ENCODE results near the gene BLVRB. TPM values are rescaled to one million over a fixed set of nuclear protein-coding genes. Genes with fewer than 3 reads are reported as not detected.

The BLVRB gene
- total and polyA plus RNA-seq, 2 of the 8 experiments (the other 6 are each of a cell fraction or from before 2014, with no cell fraction given): 28.7 to 182 TPM

DNA sequence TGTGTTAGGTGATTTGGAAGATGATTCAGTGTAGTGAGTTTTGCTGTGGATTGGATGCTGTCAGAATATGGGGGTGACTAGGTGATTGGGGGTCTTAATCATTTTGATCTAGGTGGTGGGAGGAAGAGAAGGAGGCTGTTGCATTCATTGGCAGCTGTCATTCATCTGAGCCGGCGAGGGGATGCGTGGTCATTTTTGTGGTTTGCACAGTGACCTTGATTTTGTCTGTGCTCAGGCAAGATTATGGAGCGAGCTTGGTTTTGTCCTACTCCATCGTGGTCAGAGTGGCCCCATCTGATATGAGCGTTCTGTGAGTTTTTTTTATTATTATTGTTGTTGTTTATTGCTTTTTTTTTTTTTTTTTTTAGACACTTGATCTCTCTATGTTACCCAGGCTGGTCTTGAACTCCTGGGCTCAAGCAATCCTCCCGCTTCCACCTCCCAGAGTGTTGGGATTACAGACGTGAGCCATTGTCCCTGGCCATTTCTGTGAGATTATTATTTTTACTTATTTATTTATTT is 43.3 kb upstream of the BLVRB start:
- Histone ChIP-seq H3K9ac (replicated peaks in 1 of 4; ENCODE audit: extremely low read depth in 1 of 4, low read depth in 3 of 4, low read length in 3 of 4) (no peak overlapping the region), H2BK20ac (ENCODE audit: low read length) (no peak overlapping the region), H2BK12ac (ENCODE audit: low read depth, low read length) (no peak overlapping the region), H3K4ac (replicated peaks; ENCODE audit: insufficient read length, low read depth, low read length) (no peak overlapping the region), H3K56ac (replicated peaks; ENCODE audit: insufficient read length, low read depth, low read length) (no peak overlapping the region), H4K5ac (ENCODE audit: insufficient read length, low read depth, low read length) (no peak overlapping the region), H3K79me2 (ENCODE audit: control insufficient read depth in 1 of 2, insufficient read depth in 2 of 2, low read length in 2 of 2) (no peaks in the 10 kb centered on the region), H2BK5ac (ENCODE audit: low read depth, low read length) (no peak overlapping the region), H2BK15ac (ENCODE audit: low read length) (no peak overlapping the region), H4K8ac (ENCODE audit: extremely low read depth, insufficient read depth, low read length) (no peak overlapping the region), H3K27ac (ENCODE audit: low read depth, low read length) (no peak overlapping the region), H3K4me3 (ENCODE audit: extremely low read depth in 1 of 4, insufficient read depth in 2 of 4, low read depth in 3 of 4, low read length in 4 of 4) (no peak overlapping the region), H3K23ac (ENCODE audit: insufficient read length) (no peak overlapping the region), H3K27me3 (replicated peaks in 1 of 4; ENCODE audit: control insufficient read depth in 3 of 4, extremely low read depth in 1 of 4, insufficient read depth in 3 of 4, low read length in 3 of 4) (peaks cover 24 to 35% (median 31%) of the 10 kb centered on the region in 4 experiments), H2AK5ac (ENCODE audit: low read depth, low read length) (no peak overlapping the region), H3K4me2 (ENCODE audit: insufficient read depth in 1 of 2, low read depth in 2 of 2, low read length in 2 of 2) (no peak overlapping the region), H3K14ac (ENCODE audit: insufficient read length) (no peak overlapping the region), H2BK120ac (replicated peaks; ENCODE audit: low read depth, low read length) (no peak overlapping the region), H2AFZ (ENCODE audit: low read length) (no peak overlapping the region), H4K91ac (replicated peaks; ENCODE audit: insufficient read length, low read length) (no peak overlapping the region), H3K4me1 (replicated peaks in 1 of 4; ENCODE audit: control insufficient read depth in 3 of 4, insufficient read depth in 4 of 4, low read length in 3 of 4) (peaks cover 0 to 4% (median 2%) of the 10 kb centered on the region in 4 experiments; a peak in 2 of 7 replicates), H4K20me1 (replicated peaks in 1 of 2; ENCODE audit: control insufficient read depth in 1 of 2, insufficient read depth in 2 of 2, low read length in 2 of 2) (peaks cover 0 to 5% of the 10 kb centered on the region in 2 experiments), H3K36me3 (ENCODE audit: control insufficient read depth in 2 of 4, insufficient read depth in 4 of 4, low read length in 3 of 4) (peaks cover 0 to 4% (median 0%) of the 10 kb centered on the region in 4 experiments; a peak in 1 of 8 replicates), H3K9me3 (ENCODE audit: insufficient read depth in 2 of 2, low read depth in 1 of 2, low read length in 1 of 2) (peaks cover 0 to 5% of the 10 kb centered on the region in 2 experiments; a peak in 2 of 4 replicates), H3K18ac (ENCODE audit: extremely low read depth, low read length) (no peak overlapping the region), H3K79me1 (ENCODE audit: low read depth, low read length) (no peaks in the 10 kb centered on the region), H3K23me2 (ENCODE audit: low read depth, low read length) (peaks cover 8% of the 10 kb centered on the region)
- CTCF ChIA-PET (ENCODE audit: partially characterized antibody): interaction anchor here (0.6 kb wide), 1 partner anchor 76 kb away, joined by 3 read pairs; no protein-coding TSS in a partner anchor
- DNase-seq (ENCODE audit: low read depth in 1 of 2, low spot score in 2 of 2) (no peak), FAIRE-seq (no peak)
- POLR2A ChIA-PET (ENCODE audit: partially characterized antibody): no interaction called here
- TF ChIP-seq NRF1 (IDR thresholded peaks at IDR 0.05; ENCODE audit: low read depth, low read length) (no peak), ATF3 (IDR thresholded peaks at IDR 0.05; ENCODE audit: insufficient read depth, low read depth, low read length) (no peak), ASH2L (IDR thresholded peaks at IDR 0.05; ENCODE audit: low read length) (no peak), SIX5 (IDR thresholded peaks at IDR 0.05; ENCODE audit: low read depth, low read length) (no peak), TEAD4 (IDR thresholded peaks at IDR 0.05; ENCODE audit: low read depth, low read length) (no peak), KDM5A (IDR thresholded peaks at IDR 0.05; ENCODE audit: low read length) (no peak)
- WGBS, 2 experiments (ENCODE audit: extremely low coverage in 1 of 2, insufficient coverage in 1 of 2, insufficient read length in 1 of 2, insufficient replicate concordance in 2 of 2, low coverage in 1 of 2, low lambda C conversion rate in 2 of 2, missing lambda C conversion rate in 1 of 2): 82% methylated on average over 8 of the region's 8 CpGs; no CpG with 5 or more reads in 1 of the 2 experiments

Measured in H1 (cell line).